ENCODE data around the gene ZNF317.

GRCh38 chr19:9144920-9145319 is 4.7 kb downstream of the ZNF317 start:
- TF ChIP-seq CTCF (IDR thresholded peaks at IDR 0.05) (no peak), POLR2A (IDR thresholded peaks at IDR 0.05) (no peak)
